Measurements from ENCODE around the gene BAG2.

Gene BAG2

GRCh38 chr6:57221936-57222742 lies 50.0 kb downstream of the BAG2 start, which contains the start of gene RAB23:
TSS of gene RAB23 (minus strand) at chr6:57222307. CDS start at chr6:57210380, 11,927 bp downstream.
- peak; percentile 83 for DNase-seq (ENCODE audit: low spot score)

- no peak for DNase-seq (ENCODE audit: low spot score)
These were observed 50.6 kb downstream of the BAG2 start for GRCh38 chr6:57222743-57223077.

- DNase-seq (ENCODE audit: low spot score): no peak
These were observed 52.8 kb downstream of the BAG2 start for GRCh38 chr6:57224769-57225515.

- no peak for DNase-seq (ENCODE audit: low spot score)
These were observed 54.1 kb downstream of the BAG2 start for GRCh38 chr6:57226221-57226620.

Data from Ammon's horn (tissue), 1 donor.